ENCODE results near the gene HRH1. TPM values are rescaled to one million over a fixed set of nuclear protein-coding genes. Genes with fewer than 3 reads are reported as not detected.
"Not testable (repeated sequence)": the region's sequence is repeated elsewhere in the genome, so short reads cannot be mapped to it uniquely, and the experiment has no call there.

HRH1 gene
- total RNA-seq, 4 donors from 2014 or later: 2.0 to 9.7 (median 8.0) TPM

DNA sequence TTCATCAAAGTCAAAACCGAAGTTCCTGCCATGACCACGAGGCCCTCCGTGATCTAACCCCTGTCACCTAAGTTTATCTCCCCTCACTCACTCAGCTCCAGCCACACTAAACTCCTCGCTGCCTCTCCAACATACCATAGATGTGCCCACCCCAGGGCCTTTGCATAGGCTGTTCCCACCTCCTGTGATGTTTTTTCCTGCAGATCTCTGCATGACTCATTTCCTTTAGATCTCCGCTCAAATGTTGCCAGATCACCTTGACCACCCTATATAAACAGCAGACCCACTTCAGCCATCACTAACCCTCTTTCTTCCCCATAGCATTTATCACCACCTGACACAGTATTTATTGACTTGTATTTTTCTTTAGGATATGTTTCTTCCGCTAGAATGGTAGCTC is 58.5 kb downstream of the HRH1 start:
- Histone ChIP-seq H3K27me3 (no peaks in the 10 kb centered on the region), H3K4me3 (no peak overlapping the region), H3K9me3 (no peaks in the 10 kb centered on the region), H3K36me3 (no peaks in the 10 kb centered on the region), H3K4me1 (peaks cover 0 to 21% (median 11%) of the 10 kb centered on the region in 4 donors), H3K27ac (peak overlapping the region in 3 of 4 donors; percentile 38 to 72 (median 49))
- no peak for DNase-seq
- in situ Hi-C loops (cut with MboI; ENCODE audit: low pct_ligation_motif_present in 1 of 4, low pct_unique_long_range_greater_than_20kb in 1 of 4, low sequenced_read_pairs in 3 of 4) (no loop called here), intact Hi-C loops (cut with DNase I; ENCODE audit: low total_unique reads) (no loop called here)
- 89 to 100% methylated on average over 3 to 6 of the region's 6 CpGs for WGBS, 2 donors (ENCODE audit: low coverage in 1 of 2)
- TF ChIP-seq POLR2A (IDR thresholded peaks at IDR 0.05): no peak

DNA sequence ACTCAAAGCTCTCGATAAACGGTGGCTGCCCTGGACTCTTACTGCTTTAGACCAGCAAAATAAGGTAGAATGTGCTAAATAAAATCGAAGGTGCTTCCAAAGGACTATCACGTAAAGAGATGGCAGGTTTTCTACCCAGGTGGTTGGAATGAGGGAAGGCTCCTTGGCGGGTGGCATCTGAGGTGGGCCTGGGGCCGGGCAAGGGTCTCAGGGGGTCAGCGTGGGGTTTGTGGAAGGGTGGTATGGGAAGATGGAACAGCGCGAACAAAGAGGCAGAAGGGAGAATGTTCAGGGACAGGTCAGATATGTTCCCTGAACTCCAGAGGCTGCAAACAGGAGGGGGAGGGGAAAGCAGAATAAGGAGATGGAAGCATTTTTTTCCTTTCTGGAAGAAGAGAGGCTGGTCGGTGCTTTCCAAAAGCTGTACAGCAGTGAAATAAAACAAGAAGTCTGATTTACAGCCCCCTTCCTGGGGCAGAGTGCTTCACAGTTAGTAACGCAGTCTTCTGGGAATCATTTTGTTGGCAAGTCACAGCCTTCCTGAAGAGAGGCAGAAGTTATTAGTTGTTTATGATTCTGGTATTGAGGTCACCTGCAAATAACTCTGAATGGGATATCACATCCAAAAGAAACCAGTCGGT is 59.6 kb downstream of the HRH1 start:
- no peak overlapping the region for H3K4me3 ChIP-seq
- no peaks in the 10 kb centered on the region for H3K9me3 ChIP-seq
- TF ChIP-seq POLR2A (IDR thresholded peaks at IDR 0.05) (no peak), EP300 (IDR thresholded peaks at IDR 0.05; ENCODE audit: low read depth) (peak; percentile 64), CTCF (IDR thresholded peaks at IDR 0.05) (no peak), POLR2AphosphoS5 (IDR thresholded peaks at IDR 0.05) (peak; percentile 32 to 80 (median 63))
- in situ Hi-C loops (cut with MboI; ENCODE audit: low pct_ligation_motif_present in 1 of 4, low pct_unique_long_range_greater_than_20kb in 1 of 4, low sequenced_read_pairs in 3 of 4): no loop called here
- WGBS, 2 donors (ENCODE audit: low coverage in 1 of 2): 48 to 77% methylated on average over 2 to 12 of the region's 12 CpGs
- intact Hi-C loops (cut with DNase I; ENCODE audit: low total_unique reads): no loop called here
- no peaks in the 10 kb centered on the region for H3K36me3 ChIP-seq
- peaks cover 0 to 21% (median 11%) of the 10 kb centered on the region in 4 donors for H3K4me1 ChIP-seq
- no peak for DNase-seq
- peak overlapping the region; percentile 40 to 72 (median 58) for H3K27ac ChIP-seq
- no peaks in the 10 kb centered on the region for H3K27me3 ChIP-seq

DNA sequence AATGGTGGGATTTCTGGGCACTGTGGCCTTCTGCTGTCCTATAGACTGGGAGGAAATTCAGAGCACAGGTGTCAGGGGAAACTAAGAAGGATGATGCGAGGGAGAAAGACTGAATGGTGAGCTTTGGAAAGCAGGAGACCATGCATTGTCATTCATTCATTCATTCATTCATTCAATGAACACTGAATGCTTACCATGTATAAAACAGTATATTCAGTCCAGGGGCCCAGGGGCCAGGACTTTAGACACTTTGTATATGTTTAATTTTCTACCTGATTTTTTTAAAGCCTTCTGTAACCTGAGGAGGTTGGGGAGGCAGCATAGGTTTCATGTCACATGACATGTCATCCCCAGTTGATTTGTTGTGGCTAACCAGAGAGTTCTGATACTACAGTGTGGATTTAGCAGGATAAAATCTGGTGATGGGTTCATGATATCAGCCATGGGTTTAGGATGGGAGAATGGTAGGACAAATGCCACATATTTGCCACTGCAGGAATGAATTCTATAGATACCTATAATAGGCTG is 60.2 kb downstream of the HRH1 start:
- no peak for DNase-seq
- 77 to 95% methylated on average over 1 of the region's 1 CpG for WGBS, 2 donors (ENCODE audit: low coverage in 1 of 2)
- no peak overlapping the region for H3K4me3 ChIP-seq
- intact Hi-C loops (cut with DNase I; ENCODE audit: low total_unique reads) (no loop called here), in situ Hi-C loops (cut with MboI; ENCODE audit: low pct_ligation_motif_present in 1 of 4, low pct_unique_long_range_greater_than_20kb in 1 of 4, low sequenced_read_pairs in 3 of 4) (no loop called here)
- H3K9me3 ChIP-seq: no peaks in the 10 kb centered on the region
- peak overlapping the region in 2 of 4 donors; percentile 72 for H3K27ac ChIP-seq
- peaks cover 0 to 21% (median 11%) of the 10 kb centered on the region in 4 donors for H3K4me1 ChIP-seq
- TF ChIP-seq CTCF (IDR thresholded peaks at IDR 0.05) (no peak), POLR2AphosphoS5 (IDR thresholded peaks at IDR 0.05) (no peak), POLR2A (IDR thresholded peaks at IDR 0.05) (no peak), EP300 (IDR thresholded peaks at IDR 0.05; ENCODE audit: low read depth) (no peak)
- H3K27me3 ChIP-seq: no peaks in the 10 kb centered on the region
- no peaks in the 10 kb centered on the region for H3K36me3 ChIP-seq

GRCh38 chr3:11217370-11217769 is 63.1 kb downstream of the HRH1 start:
- DNase-seq; H3K4me3 ChIP-seq; H3K27ac ChIP-seq; in situ Hi-C loops (cut with MboI; ENCODE audit: low pct_ligation_motif_present in 1 of 4, low pct_unique_long_range_greater_than_20kb in 1 of 4, low sequenced_read_pairs in 3 of 4); intact Hi-C loops (cut with DNase I; ENCODE audit: low total_unique reads); H3K36me3 ChIP-seq; H3K9me3 ChIP-seq; H3K27me3 ChIP-seq: not testable (repeated sequence)
- 78% methylated on average over 6 of the region's 6 CpGs; no CpG with 5 or more reads in 1 of the 2 donors for WGBS, 2 donors (ENCODE audit: low coverage in 1 of 2)
- H3K4me1 ChIP-seq: peaks cover 0 to 14% (median 5%) of the 10 kb centered on the region in 4 donors

DNA sequence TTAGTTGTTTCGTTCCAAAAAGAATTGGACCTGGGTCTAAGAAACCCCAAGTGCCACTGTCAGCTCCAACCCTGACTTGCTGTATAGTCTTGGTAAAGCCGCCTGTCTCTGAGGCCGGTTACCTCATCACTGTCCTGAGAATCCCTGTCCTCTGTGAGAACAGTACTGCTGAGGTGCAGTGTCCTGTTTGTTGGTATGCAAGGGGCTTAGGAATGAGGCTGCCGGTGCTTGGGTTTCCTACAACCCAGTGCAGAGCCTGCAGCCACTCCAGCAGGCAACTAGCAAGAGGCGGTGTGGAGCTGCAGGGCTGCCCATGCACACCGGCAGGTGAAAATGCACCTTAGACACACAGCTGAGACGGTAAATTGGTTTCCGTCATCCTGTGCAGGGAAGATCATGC is 65.9 kb downstream of the HRH1 start:
- WGBS, 2 donors (ENCODE audit: low coverage in 1 of 2): 90 to 91% methylated on average over 4 to 8 of the region's 8 CpGs
- Histone ChIP-seq H3K27me3 (no peaks in the 10 kb centered on the region), H3K4me3 (no peak overlapping the region), H3K9me3 (no peaks in the 10 kb centered on the region), H3K36me3 (no peaks in the 10 kb centered on the region), H3K27ac (no peak overlapping the region), H3K4me1 (peaks cover 0 to 18% (median 6%) of the 10 kb centered on the region in 4 donors)
- TF ChIP-seq POLR2AphosphoS5 (IDR thresholded peaks at IDR 0.05) (no peak), EP300 (IDR thresholded peaks at IDR 0.05; ENCODE audit: low read depth) (no peak), CTCF (IDR thresholded peaks at IDR 0.05) (no peak), POLR2A (IDR thresholded peaks at IDR 0.05) (no peak)
- no peak for DNase-seq
- intact Hi-C loops (cut with DNase I; ENCODE audit: low total_unique reads) (no loop called here), in situ Hi-C loops (cut with MboI; ENCODE audit: low pct_ligation_motif_present in 1 of 4, low pct_unique_long_range_greater_than_20kb in 1 of 4, low sequenced_read_pairs in 3 of 4) (no loop called here)
